NCI-H1092 treated with DMSO at 0.1 percent for 48 hours (cell line): ENCODE measurements around the gene KIAA1958.
"Not testable (repeated sequence)": the region's sequence is repeated elsewhere in the genome, so short reads cannot be mapped to it uniquely, and the experiment has no call there.

ENCODE experiments used
- DNase-seq: peaks from one replicate; lab custom pipeline; 2025; lab: John Stamatoyannopoulos, UW

KIAA1958 gene

DNA sequence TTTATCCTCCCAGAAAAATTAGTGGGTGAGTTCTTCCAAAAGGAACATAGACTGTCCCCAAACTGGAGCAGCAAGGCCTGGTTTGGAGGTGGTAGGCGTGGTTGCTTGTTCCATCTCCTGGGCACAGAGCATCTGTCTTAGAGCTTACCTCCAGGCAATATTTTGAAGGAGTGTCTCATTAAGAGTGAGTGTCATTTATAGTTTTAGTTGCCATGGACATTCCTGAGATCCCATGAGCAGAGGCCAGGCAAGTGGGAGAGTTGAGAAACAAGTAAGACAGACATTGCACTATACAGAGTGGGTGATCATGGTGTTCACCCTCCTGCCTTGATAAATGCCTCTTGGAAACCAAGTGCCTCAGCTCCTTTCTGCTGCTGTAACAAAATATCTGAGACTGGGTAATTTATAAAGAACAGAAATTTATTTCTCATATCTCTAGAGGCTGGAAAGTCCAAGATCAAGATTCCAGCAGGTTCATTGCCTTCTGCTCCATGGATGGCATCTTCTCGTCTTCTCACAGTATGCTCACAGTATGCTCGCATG is 68.5 kb downstream of the KIAA1958 start:
- DNase-seq: no peak

DNA sequence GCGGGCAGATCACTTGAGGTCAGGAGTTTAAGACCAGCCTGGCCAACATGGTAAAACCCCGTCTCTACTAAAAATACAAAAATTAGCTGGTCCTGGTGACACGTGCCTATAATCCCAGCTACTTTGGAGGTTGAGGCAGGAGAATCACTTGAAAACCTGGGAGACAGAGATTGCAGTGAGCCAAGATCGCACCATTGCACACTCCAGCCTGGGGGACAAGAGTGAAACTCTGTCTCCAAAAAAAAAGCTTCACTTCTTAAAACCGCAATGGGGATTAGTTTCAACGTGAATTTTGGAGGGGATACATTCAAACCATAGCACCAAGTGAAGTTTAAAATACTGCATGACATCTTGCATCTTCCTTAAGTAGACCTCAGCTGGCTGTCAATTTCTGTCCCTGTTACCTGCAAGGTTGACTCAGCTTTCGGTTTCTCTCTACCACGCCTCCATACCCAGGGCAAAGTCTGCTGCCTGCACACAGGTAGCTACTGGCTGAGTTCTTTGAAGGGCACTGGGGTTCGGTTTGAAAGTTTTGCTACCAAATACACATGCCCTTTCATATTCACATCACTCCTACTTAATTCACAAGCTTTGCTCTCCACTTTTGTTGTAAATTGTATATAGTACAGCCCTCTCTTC is 69.3 kb downstream of the KIAA1958 start:
- DNase-seq: no peak

DNA sequence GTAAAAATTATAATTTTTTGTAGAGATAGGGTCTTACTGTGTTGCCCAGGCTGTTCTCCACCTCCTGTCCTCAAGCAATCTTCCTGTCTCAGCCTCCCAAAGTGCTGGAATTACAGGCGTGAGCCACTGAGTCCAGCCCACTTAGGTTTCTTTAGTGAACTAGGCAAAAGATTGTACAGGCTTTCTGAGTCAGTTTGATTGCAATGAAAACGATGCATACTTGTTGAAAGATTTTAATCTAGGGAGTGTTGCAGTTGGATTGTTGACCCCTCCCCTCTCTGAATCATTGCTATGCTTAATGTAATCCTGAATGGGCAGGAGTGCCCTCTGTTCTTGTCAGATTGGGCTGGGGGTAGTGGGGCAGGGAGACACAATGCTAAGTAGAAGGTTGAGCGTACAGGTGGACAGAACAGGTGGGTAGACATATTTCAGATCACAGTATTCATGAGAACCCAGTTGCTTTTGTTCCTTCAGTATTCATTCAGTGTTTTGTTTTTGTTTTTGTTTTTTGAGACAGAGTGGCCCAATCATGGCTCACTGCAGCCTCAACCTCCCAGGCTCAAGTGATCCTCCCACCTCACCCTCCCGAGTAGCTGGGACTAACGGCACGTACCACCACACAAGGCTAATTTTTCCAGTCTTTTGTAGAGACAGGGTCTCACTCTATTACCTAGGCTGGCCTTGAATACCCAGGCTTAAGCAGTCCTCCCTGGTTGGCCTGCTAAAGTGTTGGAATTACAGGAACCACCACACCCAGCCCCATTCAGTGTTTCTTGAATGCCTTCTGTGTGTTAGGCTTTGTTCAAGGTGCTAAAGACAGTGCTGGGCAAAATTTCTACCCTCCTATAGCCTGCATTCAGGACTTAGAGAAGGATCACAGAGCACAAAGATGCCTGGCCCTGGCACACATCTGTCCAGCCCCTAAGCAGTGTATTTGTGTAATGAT is 70.1 kb downstream of the KIAA1958 start:
- no peak for DNase-seq

DNA sequence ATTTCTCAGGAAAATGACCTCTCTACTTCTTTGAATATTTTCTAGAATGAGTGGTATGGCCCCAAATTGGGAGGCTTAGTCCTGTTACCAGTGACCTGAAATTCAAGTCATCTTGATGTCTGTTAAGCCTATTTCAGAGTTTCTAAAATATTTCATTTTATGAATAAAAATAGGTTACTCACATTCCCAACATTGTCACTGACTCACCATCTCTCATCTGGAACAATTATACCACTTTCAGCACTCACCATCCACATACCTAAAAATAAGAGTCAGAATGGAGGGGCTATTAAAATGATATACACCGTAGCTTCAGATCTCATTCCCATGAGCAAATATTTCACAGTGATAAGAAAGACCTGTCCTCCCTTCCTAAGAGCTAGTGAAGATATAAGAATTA is 71.8 kb downstream of the KIAA1958 start:
- DNase-seq: no peak

DNA sequence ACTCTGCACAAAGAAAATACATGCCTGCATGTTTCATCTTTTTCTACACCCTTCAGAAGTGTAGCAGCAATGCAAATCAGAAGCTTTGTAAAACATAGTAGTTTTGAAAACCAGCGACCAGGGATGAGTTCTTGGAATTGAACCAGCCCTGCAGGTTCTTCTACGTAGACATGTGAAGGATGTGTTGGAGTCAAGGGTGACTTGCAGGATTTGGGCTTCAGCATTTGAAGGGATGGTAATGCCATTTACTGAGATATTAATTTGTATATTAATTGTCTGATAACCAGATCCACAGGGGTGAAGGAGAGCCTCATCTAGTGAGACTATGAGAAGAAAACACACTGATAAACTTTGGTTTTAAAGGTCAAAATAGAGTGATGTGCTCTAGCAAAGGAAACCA is 72.4 kb downstream of the KIAA1958 start:
- DNase-seq: no peak

DNA sequence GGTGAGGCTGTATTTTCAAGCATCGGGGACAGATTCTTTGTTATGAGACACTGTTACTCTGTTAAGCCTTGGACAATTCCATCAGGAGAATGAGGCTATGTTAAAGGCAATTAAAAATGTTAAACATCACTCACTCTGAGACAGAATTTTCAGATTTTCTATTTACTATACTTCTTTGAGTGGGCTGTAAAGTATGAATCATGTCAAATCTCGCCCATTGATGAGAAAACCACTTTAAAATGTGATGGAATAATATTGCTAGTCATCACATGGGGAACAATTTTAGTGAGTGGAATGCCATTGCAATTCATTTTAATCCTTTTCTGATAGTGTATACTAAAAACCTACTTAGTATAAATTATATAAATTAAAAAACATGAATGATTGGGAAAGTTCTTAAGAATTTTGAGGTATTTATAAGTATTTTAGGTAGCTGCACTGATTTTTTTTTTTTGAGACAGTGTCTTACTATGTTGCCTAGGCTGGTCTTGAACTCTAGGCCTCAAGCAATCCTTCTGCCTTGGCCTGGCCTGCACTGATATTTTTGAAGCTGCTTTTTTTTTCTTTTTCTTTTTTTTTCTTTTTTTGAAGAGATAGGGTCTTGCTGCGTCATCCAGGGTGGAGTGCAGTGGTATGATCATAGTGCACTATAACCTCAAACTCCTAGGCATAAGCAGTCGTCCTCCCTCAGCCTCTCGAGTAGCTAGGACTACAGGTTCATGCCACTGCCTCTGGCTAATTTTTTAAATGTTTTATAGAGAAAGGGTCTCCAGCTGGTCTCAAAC is 73.2 kb downstream of the KIAA1958 start:
- no peak for DNase-seq

DNA sequence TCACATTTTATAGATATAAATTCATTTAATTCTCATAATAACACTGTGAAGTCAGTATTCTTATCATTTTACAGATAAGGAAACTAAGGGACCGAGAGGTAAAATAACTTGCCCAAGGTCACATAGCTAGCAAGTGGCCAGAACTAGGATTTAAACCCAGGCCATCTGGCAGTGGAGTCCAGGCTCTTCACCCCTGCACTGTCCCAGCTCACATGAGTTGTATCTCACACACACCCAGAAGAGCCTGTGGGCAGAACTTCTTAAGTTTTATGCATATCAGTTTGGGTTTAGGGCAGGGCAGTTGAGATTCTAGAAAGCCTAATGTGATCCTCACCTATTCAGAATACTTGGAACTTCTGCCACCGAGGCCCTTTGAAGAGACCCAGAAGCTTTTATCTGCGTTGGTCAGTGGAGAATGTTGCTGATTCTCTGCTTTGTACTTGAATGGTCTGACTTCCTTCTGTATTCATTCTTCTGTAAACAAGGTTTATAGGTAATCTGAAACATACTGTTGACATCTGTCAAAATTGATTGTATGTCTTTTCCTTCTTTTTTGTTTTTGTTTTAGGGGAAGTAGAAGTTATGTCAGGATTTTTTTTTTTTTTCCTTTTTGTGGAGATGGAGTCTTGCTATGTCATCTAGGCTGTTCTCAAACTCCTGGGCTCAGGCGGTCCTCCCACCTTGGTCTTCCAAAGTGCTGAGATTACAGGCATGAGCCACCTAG is 75.8 kb downstream of the KIAA1958 start:
- DNase-seq: no peak

DNA sequence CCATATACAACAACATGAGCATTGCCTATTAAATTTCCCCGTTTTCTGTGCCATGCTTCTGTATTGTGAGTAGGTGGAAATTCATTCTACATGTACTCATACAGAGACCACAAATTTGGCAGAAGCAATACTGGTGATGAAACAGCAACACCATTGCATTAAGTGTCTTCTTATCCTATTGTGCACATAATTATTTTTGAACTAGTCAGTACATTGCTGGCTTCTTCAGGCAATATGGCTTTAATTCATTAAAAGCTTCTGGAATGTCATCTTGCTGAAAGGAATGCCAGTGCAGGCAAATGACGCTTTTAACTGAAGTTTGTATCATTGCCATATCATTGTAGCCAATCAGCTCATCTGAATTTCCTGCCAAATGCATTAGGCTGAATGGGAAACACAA is 82.6 kb downstream of the KIAA1958 start:
- DNase-seq: no peak

DNA sequence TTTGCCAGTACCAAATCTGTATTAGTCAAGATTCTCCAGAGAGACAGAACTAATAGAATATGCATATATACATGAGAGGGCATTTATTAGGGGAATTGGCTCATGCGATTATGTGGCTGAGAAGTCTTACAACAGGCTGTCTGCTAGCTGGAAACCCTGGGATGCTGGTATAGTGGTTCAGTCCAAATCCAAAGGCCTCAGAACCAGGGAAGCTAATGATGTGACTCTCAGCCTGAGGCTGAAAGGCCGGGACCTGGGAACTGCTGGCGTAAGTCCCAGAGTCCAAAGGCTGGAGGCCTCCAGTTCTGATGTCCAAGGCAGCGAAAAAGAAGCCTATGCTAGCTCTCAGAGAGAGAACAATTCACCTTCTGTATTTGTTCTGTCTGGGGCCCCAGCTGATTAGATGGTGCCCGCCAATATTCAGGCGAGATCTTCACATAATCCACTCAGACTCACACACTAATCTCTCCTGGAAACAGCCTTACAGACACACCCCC is 84.1 kb downstream of the KIAA1958 start:
- DNase-seq: no peak

DNA sequence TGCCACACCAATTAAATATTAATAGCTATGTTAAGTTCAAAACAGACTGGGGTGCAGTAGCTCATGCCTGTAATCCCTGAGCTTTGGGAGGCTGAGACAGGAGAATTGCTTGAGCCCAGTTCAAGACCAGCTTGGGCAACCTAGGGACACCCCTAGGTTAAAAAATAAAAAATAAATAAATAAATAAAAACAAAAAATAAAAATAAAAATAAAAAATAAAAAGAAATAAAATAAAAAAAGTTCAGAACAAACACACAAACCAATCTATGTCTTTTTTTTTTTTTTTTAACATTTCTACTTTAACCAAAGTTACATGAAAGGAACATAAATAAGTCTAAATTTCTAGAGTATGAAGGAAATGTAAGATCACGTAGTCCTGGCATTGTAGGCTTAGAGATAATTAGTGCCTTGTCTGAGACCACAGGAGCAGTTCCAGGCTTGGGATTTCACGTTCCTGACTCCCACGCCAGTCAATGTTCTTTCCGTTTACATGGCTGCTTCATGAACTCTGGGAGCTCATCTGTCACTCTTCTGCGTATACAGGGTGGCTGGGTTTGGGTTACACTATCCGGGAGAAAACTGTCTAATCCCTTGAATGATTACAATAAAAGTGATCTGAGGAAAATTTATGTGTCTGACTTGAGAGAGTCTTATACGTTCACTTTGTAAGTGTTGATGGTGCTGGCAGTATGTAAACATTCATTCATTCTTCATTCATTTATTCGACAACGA is 85.2 kb downstream of the KIAA1958 start:
- DNase-seq: no peak

DNA sequence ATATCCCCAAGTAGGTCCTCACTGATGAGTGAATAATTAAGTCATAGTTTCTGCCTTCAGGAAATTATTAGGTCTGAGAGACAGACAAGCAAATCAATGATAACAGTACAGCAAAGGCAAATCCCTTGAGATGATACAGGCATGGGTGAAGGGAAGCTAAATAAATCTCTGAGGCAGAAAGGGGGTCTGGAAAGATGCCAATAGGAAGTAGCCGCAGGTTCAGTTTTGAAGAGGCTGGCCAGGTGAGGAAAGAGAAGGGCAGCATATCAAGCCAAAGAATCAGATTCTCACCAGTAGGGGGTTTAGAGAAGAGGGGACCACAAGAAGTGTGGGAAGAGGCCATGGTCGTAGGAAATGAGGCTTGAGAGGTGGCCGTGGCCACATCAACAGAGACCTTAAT is 85.8 kb downstream of the KIAA1958 start:
- no peak for DNase-seq

DNA sequence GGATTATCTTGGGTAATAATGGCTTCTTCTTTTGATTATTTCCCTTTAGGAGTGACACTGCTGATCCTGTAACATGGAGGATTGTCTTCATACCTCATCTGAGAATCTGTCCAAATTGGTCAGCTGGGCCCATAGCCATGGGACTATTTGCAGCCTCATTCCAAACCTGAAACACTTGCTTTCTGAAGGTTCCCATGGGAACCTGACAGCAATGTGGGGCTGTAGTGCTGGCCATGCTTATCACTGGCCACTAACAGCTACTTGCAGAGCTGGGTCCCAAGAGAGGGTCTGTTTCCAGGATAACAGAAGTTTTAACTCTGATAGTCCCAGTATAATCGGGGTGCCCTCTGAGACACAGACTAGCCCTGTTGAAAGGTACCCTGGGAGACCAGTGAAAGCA is 87.4 kb downstream of the KIAA1958 start:
- no peak for DNase-seq

DNA sequence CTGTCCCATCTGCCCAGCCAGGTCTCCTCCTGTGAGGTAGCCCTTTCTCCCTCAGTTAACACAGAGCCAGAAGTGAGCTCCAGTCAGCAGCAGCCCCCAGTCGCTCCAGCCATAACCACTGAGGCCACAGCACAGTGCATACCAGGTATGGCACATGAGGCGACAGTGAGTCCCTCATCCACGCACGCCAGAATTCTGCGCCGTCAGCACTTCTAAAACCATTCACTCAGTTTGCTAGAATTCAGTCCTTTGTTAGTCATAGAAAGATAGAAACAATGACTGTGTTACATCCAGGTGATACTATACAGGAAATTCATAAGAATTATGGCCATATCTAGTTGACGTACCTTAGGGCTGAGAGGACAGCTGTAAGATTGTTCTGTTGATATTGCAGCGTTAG is 88.5 kb downstream of the KIAA1958 start:
- DNase-seq: no peak

DNA sequence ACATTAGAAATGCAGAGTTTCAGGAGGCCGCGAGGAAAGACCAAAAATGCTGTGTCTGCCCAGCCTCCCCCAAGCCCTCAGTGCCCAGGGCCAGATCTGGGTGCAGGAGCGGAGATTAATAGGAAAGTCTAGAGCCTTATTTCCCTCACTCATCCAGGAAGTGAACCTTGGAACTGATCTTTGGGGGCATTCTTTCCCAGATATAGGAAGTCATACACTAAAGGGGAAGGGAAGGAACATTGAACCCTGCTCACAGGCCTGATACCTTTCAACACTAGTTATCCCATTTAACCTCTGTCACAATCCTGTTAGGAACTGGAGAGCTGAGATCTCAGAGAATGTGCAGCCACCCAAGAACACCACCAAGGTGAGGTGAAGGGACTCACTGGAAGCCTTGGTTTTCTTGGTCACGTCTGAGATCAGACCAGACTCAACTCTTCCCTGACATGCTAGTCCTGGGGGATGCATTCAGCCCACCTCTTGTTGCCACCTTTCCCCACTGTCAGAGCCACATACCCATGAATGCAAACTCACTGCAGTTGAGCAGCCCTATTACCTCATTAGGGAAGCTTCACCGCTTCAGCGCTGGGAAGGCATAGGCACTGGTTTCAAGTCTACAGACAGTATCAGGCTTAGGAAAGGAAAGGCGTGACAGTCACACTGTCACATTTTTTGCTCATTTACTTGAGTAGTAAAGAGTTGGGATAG is 95.0 kb downstream of the KIAA1958 start:
- no peak for DNase-seq

DNA sequence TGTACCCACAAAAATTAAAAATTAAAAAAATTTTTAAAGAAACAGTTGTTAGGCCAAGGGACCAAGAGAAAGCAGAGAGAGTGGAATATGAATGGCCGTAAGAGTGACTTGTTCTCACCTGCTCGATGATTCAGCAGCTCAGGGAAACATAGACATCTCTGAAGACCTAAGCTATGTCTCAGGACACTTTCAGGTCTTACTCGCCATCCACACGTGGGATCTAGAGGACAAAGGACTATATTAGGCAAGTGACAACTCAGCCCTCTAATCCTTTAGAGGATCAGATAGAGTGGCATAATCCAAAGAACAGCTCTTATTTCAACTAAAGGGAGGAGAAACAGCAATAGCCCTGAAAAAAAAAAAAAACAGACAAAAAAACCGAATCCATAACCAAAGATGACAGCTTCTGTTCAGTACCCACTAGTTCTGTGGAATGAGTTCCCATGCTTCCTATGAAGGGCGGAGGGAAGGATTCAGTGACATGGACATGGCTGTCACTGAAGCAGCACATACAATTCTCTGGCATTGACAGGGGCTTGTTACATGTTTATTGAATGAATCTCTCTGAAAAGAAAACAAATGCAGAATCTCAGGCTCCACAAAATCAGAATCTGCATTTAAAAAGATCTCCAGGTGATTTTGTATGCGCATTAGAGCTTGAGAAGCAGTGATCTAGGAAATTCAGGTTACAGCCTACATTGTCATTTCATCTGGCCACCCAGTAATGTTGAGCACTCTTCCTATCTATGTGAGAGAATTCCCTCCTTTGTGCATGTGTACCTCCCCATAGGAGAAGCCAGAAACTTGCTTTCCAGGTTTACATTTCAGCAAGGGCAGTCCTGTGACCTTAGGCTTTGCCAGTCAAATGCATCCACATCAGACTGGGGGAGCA is 96.0 kb downstream of the KIAA1958 start:
- DNase-seq: no peak

DNA sequence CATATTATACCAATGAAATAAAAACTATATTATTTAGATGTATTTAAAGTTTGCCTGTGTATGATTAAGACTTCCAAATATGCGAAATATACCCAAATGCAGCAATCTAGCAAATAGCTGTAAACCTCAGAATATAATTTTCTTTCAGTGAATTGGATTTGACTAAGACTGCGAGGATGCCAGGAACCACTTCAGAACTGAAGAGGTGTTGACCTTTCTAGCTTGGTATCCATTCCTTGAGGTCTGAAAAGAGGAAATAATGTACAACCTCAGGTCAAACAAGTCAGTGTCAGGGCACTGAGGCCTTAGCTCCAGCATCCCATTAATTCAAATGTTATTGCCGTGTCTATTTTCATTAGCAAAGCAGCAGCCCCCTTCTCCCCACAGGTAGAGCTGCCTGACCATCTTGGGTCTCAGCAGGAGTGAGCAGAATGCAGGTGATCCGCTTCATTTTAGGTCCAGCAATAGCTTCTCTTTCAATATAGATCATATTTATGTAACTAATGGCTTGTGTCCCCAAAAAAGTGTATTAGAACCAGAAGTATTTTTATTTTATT is 100.0 kb downstream of the KIAA1958 start:
- DNase-seq: no peak

DNA sequence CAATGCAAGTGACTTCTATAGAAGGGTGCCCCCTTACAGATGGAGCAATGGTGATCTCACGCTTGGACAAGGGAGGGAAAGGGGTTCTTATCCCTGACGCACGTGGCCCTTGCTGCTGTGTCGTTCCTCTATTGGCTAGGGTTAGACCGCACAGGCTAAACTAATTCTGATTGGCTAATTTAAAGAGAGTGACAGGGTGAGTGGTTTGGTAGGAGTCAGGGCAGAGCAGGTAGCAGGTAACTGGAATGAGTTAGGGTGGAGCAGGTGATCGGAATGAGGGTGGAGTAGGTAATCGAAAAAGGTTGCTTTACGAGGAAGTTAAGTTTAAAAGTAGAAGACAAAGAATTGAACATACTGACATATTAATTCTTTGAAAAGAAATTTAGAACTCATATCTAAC is 105.2 kb downstream of the KIAA1958 start:
- DNase-seq: not testable (repeated sequence)

DNA sequence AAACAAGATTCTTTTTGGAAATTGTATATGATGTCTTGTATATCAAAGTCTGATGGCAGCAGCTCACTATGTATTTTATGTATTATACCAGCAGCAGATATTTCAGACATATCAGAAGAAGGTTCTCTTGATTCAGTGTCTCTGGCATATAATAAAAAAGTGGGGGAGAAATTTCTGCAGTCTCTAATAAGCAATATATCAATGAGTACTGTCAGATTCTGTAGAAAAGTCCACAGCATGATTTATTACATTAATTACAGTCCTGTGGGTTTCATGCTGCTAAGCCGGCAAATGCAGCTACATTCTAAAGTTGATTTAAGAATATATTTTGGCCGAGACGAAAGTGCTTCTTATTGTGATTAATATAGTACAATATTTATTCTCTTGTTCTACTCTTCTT is 113.1 kb downstream of the KIAA1958 start:
- no peak for DNase-seq

DNA sequence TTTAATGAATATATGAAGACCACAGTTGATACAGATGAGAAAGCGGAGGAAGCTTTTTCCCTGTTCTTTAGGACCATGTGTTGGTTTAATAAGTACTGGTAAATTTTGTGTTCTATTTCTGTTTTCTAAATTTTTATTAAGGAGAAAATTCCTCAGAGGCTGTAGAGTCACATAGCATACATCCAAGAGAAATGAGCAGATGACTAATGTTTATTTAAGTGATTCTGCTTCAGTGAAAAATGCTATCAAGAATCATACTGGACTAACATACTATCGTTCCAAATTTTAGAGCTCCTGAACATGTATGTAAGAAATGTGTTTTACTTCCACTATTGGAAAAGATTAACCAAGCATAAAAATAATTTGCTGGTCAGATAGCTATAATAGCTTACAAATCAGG is 115.0 kb downstream of the KIAA1958 start:
- DNase-seq: no peak
